22Rv1 (cell line): ENCODE data around the gene NBAS.

Experiments
- H3K27ac ChIP-seq: fragments of 450-650 bp; 2 replicates; pipeline ENCODE4 v1.5.1; 2017
- CTCF ChIP-seq: fragments of 450-650 bp; IDR thresholded peaks from 2 replicates; pipeline ENCODE4 v1.5.1; 2017; ENCODE audit warnings: mild to moderate bottlenecking
- ZFX ChIP-seq: fragments of 450-650 bp; IDR thresholded peaks from 2 replicates; pipeline ENCODE4 v1.6.1; 2017; ENCODE audit warnings: antibody characterized with exemption, borderline replicate concordance

Gene NBAS

DNA sequence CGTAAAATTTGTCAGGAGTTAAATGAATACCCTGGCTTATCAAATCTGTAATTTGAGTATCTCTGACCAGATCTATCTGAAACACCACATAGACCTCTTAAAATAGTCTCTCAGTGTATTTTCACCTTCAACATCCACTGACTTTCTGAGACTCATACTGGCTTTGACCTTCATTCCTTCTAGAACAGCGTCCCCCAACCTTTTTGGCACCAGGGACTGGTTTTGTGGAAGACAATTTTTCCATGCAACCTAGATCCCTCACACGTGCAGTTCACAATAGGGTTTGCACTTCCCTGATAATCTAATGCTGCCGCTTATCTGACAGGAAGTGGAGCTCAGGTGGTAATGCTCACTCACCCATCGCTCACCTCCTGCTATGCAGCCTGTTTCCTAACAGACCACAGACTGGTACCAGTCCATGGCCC is 3.2 kb downstream of the NBAS start:
- TF ChIP-seq ZFX (no peak), CTCF (no peak)
- H3K27ac ChIP-seq: no peak overlapping the region

DNA sequence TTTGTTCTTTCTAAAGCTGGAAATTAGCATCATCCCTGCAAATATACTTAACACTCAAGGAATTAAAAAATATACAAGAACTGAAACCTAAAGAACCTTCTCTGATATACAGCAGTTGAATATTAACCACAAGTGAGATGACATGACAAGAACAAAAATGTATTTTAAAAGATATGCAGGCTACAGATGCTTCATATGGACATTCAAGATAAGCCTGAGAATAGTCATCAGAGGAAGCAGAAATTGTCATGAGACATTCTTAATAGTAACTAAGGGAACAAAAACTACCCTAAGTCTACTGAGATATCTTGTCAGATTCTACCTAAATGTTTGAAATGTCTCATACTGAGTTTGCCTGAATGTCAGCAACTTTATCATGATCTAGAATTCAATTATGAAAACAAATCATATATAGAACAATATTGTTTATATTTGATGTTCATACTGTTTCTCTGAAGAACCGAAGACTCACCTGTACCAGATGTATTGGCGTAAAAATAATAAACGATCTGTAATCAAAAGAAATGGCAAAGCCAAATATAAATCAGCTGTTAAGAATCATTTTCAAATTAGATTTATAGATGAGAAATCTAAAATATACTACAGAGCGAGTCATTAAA is 4.7 kb downstream of the NBAS start:
- no peak overlapping the region for H3K27ac ChIP-seq

GRCh38 chr2:15555760-15556193 is 5.4 kb downstream of the NBAS start:
- H3K27ac ChIP-seq: no peak overlapping the region
- TF ChIP-seq CTCF: no peak
- no peak for TF ChIP-seq ZFX

More for the DNA sequence above, 4.7 kb downstream of the NBAS start:
- TF ChIP-seq CTCF (no peak), ZFX (no peak)

- H3K27ac ChIP-seq: no peak overlapping the region
- no peak for TF ChIP-seq CTCF
Observed at GRCh38 chr2:15554525-15555218, 6.5 kb downstream of the NBAS start.

DNA sequence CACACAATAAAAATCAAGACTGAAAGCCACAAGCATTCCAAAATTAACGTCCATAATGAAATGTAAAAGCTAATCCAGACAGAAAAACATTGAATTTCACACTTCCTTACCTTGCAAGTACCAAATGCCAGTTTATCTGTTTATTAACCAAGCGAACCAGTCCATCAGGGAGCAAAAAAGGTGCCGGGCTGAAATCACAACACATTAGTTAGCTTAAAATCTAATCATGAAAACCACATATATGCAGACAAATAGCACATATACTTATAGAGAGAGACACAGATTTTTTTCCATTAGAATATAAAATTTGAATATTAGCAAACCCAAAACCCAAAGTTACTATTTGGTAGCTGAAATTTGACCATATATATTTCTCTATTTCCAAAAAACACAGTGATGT is 7.2 kb downstream of the NBAS start:
- H3K27ac ChIP-seq: no peak overlapping the region
- no peak for TF ChIP-seq ZFX
- TF ChIP-seq CTCF: no peak

DNA sequence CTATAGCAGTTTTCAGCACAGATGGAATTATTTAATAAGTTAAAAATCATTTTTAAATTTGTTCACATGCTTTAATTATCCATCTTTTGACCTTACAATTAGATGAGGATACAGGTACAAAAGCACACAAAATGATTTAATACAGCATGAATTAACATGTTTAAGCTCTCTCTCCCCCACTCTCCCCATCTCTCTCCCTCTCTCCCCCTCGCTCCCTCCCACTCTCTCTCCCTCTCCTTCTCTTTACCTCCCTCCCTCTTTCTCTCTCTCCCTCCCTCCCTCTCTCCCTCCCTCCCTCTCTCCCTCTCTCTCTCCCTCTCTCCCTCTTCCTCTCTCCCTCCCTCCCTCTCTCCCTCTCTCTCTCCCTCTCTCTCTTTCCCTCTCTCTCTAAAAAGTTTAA is 7.6 kb downstream of the NBAS start:
- TF ChIP-seq CTCF (no peak), ZFX (no peak)
- no peak overlapping the region for H3K27ac ChIP-seq

GRCh38 chr2:15548974-15549373 is 12.2 kb downstream of the NBAS start:
- no peak overlapping the region for H3K27ac ChIP-seq
- TF ChIP-seq CTCF (no peak), ZFX (no peak)
